Suprapubic skin (tissue), 3 donors: Measurements from ENCODE around the gene DNAH10.

Source experiments
- POLR2A ChIP-seq, 2 donors: fragments of 450-650 bp; IDR thresholded peaks; one replicate each; pipeline ENCODE4 v1.6.1; 2017; ENCODE audit warnings: antibody characterized with exemption in 2 of 2, mild to moderate bottlenecking in 2 of 2, moderate library complexity in 2 of 2
- TF ChIP-seq, protein P1 (sequence below), 2 donors: fragments of 200-600 bp in 1 of 2; fragments of 450-650 bp in 1 of 2; sonication (generic) in 1 of 2; IDR thresholded peaks; one replicate each; pipeline ENCODE4 v1.5.1; 2016 to 2019; ENCODE audit warnings: antibody characterized with exemption in 2 of 2, mild to moderate bottlenecking in 1 of 2, moderate library complexity in 1 of 2

DNA sequence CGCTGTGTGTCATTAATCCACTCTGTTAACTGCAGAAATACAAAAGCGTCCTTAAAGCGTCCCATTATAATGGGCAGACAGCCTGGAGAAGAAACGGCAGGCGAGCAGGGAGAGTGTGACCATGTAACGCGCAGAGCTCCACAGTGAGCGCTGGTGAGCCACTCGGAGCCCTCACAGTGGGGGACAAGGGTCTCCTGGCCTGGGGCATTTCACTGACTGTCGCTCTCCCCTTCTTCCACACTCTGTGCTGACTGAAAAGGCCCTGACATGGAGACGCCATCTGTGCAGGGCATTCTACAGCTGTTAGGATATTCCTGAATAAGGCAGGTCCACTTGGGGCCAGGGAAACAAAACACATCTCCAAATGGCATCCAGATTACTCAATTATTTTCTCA lies 186.3 kb downstream of the DNAH10 start:
- TF ChIP-seq, protein P1, sequence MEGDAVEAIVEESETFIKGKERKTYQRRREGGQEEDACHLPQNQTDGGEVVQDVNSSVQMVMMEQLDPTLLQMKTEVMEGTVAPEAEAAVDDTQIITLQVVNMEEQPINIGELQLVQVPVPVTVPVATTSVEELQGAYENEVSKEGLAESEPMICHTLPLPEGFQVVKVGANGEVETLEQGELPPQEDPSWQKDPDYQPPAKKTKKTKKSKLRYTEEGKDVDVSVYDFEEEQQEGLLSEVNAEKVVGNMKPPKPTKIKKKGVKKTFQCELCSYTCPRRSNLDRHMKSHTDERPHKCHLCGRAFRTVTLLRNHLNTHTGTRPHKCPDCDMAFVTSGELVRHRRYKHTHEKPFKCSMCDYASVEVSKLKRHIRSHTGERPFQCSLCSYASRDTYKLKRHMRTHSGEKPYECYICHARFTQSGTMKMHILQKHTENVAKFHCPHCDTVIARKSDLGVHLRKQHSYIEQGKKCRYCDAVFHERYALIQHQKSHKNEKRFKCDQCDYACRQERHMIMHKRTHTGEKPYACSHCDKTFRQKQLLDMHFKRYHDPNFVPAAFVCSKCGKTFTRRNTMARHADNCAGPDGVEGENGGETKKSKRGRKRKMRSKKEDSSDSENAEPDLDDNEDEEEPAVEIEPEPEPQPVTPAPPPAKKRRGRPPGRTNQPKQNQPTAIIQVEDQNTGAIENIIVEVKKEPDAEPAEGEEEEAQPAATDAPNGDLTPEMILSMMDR (IDR thresholded peaks at IDR 0.05) = no peak
- TF ChIP-seq POLR2A (IDR thresholded peaks at IDR 0.05) = no peak
